Posterior cingulate gyrus (tissue), 11 donors: Measurements from ENCODE around the gene USP10.

Experiments
- DNase-seq, 10 donors: peaks; one replicate each; pipeline versions ENCODE4 v3.0.0 to v3.0.0-alpha.2; 2020 to 2021; ENCODE audit warnings: mixed read lengths in 3 of 10
- intact Hi-C: fragments of 100-400 bp; cut with DNase I; formaldehyde crosslinking; loops from one replicate; pipeline ENCODE4 v1.15.1; 2023

USP10 gene

GRCh38 chr16:84699712-84700445, at the start of gene USP10:
Gene USP10 (plus strand): TSS chr16:84700000. CDS start chr16:84700091, 91 bp downstream.
- intact Hi-C loops: no loop called here
- peak; percentile 53 to 96 (median 68) for DNase-seq

- intact Hi-C loops: no loop called here
- no peak for DNase-seq
These were observed 49.5 kb upstream of the USP10 start for GRCh38 chr16:84650062-84650991.

GRCh38 chr16:84652566-84652965, 47.2 kb upstream of the USP10 start:
- DNase-seq: peak in 1 of 10 donors; percentile 68
- intact Hi-C loops: no loop called here

- no peak for DNase-seq
- intact Hi-C loops: no loop called here
These were observed 45.6 kb upstream of the USP10 start for GRCh38 chr16:84654238-84654637.

GRCh38 chr16:84654998-84655397, 44.8 kb upstream of the USP10 start:
- intact Hi-C loops: no loop called here
- DNase-seq: peak in 1 of 10 donors; percentile 18

- peak in 1 of 10 donors; percentile 24 for DNase-seq
- intact Hi-C loops: no loop called here
These were observed 43.2 kb upstream of the USP10 start for GRCh38 chr16:84656649-84657048.

- intact Hi-C loops: no loop called here
- peak in 1 of 10 donors; percentile 78 for DNase-seq
These were observed 42.5 kb upstream of the USP10 start for GRCh38 chr16:84657229-84657837.

- intact Hi-C loops: no loop called here
- peak in 2 of 10 donors; percentile 33 to 35 for DNase-seq
These were observed 41.1 kb upstream of the USP10 start for GRCh38 chr16:84658690-84659089.

- peak in 2 of 10 donors; percentile 62 to 76 for DNase-seq
- intact Hi-C loops: no loop called here
These were observed 40.0 kb upstream of the USP10 start for GRCh38 chr16:84659656-84660300.

- intact Hi-C loops: no loop called here
- peak in 1 of 10 donors; percentile 5 for DNase-seq
These were observed 38.8 kb upstream of the USP10 start for GRCh38 chr16:84660973-84661372.

- intact Hi-C loops: no loop called here
- DNase-seq: peak in 1 of 10 donors; percentile 59
These were observed 38.3 kb upstream of the USP10 start for GRCh38 chr16:84661418-84662060.

GRCh38 chr16:84662471-84662870, 37.3 kb upstream of the USP10 start:
- intact Hi-C loops: no loop called here
- peak in 1 of 10 donors; percentile 38 for DNase-seq

- DNase-seq: peak in 1 of 10 donors; percentile 3
- intact Hi-C loops: no loop called here
These were observed 36.2 kb upstream of the USP10 start for GRCh38 chr16:84663433-84664101.

GRCh38 chr16:84665359-84665758, 34.4 kb upstream of the USP10 start:
- intact Hi-C loops: no loop called here
- no peak for DNase-seq

GRCh38 chr16:84665843-84666242, 34.0 kb upstream of the USP10 start:
- intact Hi-C loops: no loop called here
- peak in 1 of 10 donors; percentile 70 for DNase-seq

GRCh38 chr16:84667600-84668309, 32.0 kb upstream of the USP10 start:
- DNase-seq: peak in 1 of 10 donors; percentile 50
- intact Hi-C loops: no loop called here

GRCh38 chr16:84670063-84670462, 29.7 kb upstream of the USP10 start:
- intact Hi-C loops: no loop called here

More at GRCh38 chr16:84670063-84670462, 29.7 kb upstream of the USP10 start:
- DNase-seq: no peak
